H1 (cell line): ENCODE results near the gene FOXN3. TPM values are rescaled to one million over a fixed set of nuclear protein-coding genes. Genes with fewer than 3 reads are reported as not detected.

Experiments
- CHD7 ChIP-seq: fragments of 300-600 bp; sonication (generic); IDR thresholded peaks from 2 replicates; pipeline ENCODE4 v1.7.1; 2012; ENCODE audit warnings: low read length, moderate library complexity, mild to moderate bottlenecking, inconsistent platforms; ENCODE audit not compliant: insufficient replicate concordance
- GTF2F1 ChIP-seq: IDR thresholded peaks from 2 replicates; pipeline ENCODE4 v1.6.1; 2012; ENCODE audit warnings: low read depth, low read length, improper control_type of control experiment, borderline replicate concordance
- polyA plus RNA-seq, 7 experiments: library from polyadenylated mRNA; depleted of rRNA in 3 of 7; stranded (reverse) in 5 of 7; unstranded in 2 of 7; fragments of >200 nt in 5 of 7; fragments of 200-250 nt in 2 of 7; gene quantifications; 1 replicate in 5 of 7; 2 replicates in 1 of 7; 4 replicates in 1 of 7; pipeline versions ENCODE4 v1.2.1 to v1.2.3, GENCODE V29; 2011 to 2013; ENCODE audit warnings: missing spikeins in 2 of 7, mixed read lengths in 2 of 7
- total RNA-seq: library from RNA; stranded (reverse); fragmentation: NEBNext Ultra II Directional; extraction: Animal tissue kit (Norgen Biotek cat#: 25700); gene quantifications from 2 replicates; pipeline ENCODE4 v1.2.1, GENCODE V29; 2021

The FOXN3 gene
- total and polyA plus RNA-seq, 2 of the 8 experiments (the other 6 are each of a cell fraction or from before 2014, with no cell fraction given), result 52.6 to 178 TPM

- TF ChIP-seq CHD7 (no peak), GTF2F1 (no peak)
- TF ChIP-seq, all 59 proteins: peak for 0
Observed at GRCh38 chr14:89270439-89271227, 146.4 kb downstream of the FOXN3 start (continued).
